Choroid plexus epithelial cell (primary cell): ENCODE results near the gene RBM6.

Experiments
- DNase-seq: peaks from one replicate; pipeline ENCODE4 v3.0.0-alpha.2; 2010; ENCODE audit warnings: low read depth
- H3K4me3 ChIP-seq: 2 replicates; pipeline ENCODE4 v1.5.1; 2011; ENCODE audit warnings: low read depth, mild to moderate bottlenecking, control low read depth, low read length, moderate library complexity
- TF ChIP-seq, protein P1 (sequence below): conservative IDR thresholded peaks from 2 replicates; pipeline ENCODE4 v1.5.1; 2011; ENCODE audit warnings: low read depth, mild to moderate bottlenecking, control low read depth, inconsistent platforms, low read length, moderate library complexity

RBM6 gene

DNA sequence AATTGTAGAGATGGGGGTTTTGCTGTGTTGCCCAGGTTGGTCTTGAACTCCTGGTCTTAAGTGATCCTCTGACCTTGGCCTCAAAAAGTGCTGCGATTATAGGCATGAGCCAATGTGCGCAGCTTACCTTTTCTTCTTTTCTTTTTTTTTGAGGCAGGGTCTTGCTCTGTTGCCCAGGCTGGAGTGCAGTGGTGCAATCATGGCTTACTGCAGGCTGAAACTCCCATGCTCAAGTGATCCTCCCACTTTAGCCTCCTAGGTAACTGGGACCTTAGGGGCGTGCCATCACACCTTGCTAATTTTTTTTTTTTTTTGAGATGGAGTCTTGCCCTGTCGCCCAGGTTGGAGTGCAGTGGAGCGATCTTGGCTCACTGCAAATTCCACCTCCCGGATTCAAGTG, 13.0 kb downstream of the RBM6 start:
- H3K4me3 ChIP-seq, result no peak overlapping the region
- no peak for DNase-seq
- TF ChIP-seq, protein P1, sequence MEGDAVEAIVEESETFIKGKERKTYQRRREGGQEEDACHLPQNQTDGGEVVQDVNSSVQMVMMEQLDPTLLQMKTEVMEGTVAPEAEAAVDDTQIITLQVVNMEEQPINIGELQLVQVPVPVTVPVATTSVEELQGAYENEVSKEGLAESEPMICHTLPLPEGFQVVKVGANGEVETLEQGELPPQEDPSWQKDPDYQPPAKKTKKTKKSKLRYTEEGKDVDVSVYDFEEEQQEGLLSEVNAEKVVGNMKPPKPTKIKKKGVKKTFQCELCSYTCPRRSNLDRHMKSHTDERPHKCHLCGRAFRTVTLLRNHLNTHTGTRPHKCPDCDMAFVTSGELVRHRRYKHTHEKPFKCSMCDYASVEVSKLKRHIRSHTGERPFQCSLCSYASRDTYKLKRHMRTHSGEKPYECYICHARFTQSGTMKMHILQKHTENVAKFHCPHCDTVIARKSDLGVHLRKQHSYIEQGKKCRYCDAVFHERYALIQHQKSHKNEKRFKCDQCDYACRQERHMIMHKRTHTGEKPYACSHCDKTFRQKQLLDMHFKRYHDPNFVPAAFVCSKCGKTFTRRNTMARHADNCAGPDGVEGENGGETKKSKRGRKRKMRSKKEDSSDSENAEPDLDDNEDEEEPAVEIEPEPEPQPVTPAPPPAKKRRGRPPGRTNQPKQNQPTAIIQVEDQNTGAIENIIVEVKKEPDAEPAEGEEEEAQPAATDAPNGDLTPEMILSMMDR, result no peak

DNA sequence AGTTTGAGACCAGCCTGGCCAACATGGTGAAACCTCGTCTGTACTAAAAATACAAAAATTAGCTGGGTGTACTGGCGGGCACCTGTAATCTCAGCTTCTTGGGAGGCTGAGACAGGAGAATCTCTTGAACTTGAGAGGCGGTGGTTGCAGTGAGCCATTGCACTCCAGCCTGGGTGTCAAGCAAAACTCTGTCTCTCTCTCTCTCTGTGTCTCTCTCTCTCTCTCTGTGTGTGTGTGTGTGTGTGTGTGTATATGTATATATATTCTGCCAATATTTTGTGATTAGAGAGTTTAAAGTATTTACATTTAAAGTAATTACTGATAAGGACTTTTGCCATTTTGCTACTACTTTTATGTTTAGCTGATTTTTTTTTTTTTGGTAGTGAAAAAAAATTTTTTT, 15.7 kb downstream of the RBM6 start:
- H3K4me3 ChIP-seq, result no peak overlapping the region
- no peak for DNase-seq
- TF ChIP-seq, protein P1, result no peak

DNA sequence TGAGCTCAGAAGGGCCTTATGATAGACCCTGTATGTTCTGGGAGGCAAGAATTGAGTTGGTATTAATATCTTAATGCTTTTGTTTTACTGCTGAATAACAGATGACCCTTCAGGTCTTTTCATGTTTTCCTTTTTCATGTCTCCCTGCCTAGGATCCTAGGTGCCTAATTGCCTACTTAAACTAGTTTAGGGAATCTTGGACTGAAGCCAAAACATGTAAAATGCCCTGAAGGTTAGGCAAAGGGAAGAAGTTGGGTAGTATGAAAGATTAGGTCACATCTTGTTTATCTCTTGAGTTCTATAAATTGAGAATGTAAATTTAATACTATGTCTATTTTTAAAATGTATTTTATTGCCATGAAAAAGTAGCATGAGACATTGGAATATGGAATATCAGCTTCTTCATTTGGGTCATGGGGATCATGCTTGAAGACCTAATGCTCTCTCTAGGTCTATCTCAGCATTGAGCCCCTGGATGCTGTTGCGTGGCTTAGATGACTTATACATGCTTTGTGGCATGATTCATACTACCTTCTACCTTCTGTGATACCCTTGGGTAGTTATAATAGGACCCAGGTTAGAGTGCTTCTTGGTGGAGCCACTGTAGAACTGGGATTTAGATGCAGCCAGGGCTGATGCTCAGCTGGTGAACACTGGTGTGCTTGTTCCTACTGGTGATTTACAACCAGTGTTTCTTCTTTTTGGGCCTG, 26.4 kb downstream of the RBM6 start:
- no peak for DNase-seq

DNA sequence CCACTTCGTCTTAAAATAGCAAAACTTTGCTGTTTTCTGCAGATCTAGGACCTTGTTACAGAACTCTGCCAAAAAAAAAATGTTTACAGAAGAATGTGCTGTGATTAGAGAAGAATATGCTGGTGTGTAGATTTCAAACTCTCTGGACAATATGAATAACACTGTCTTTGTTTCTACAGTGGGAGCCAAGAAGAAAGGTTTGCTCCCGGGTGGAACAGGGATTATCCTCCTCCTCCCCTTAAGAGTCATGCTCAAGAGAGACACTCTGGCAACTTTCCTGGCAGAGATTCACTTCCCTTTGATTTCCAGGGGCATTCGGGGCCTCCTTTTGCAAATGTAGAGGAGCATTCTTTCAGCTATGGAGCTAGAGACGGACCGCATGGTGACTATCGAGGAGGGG, 27.3 kb downstream of the RBM6 start:
- no peak overlapping the region for H3K4me3 ChIP-seq
- DNase-seq, result peak; percentile 32
- TF ChIP-seq, protein P1, result no peak

More for the DNA sequence above, 26.4 kb downstream of the RBM6 start:
- TF ChIP-seq, protein P1, result no peak
- no peak overlapping the region for H3K4me3 ChIP-seq

DNA sequence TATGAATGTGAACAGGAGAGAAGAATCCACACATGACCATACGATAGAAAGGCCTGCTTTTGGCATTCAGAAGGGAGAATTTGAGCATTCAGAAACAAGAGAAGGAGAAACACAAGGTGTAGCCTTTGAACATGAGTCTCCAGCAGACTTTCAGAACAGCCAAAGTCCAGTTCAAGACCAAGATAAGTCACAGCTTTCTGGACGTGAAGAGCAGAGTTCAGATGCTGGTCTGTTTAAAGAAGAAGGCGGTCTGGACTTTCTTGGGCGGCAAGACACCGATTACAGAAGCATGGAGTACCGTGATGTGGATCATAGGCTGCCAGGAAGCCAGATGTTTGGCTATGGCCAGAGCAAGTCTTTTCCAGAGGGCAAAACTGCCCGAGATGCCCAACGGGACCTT, 28.4 kb downstream of the RBM6 start:
- no peak for DNase-seq
- no peak overlapping the region for H3K4me3 ChIP-seq
- TF ChIP-seq, protein P1, result no peak

DNA sequence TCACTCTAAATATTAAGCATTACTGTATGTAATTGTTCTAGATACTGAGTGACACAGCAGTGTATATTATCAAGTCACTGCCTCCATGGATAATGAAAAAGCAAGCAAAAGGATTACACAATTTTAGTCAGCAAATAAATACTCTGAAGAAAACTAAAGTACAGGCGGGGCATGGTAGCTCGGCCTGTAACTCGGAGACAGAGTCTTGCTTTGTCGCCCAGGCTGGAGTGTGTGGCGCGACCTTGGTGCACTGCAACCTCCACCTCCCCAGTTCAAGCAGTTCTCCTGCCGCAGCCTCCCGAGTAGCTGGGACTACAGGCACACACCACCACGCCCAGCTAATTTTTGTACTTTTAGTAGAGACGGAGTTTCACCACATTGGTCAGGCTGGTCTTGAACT, 32.7 kb downstream of the RBM6 start:
- TF ChIP-seq, protein P1, result no peak
- no peak overlapping the region for H3K4me3 ChIP-seq
- no peak for DNase-seq

DNA sequence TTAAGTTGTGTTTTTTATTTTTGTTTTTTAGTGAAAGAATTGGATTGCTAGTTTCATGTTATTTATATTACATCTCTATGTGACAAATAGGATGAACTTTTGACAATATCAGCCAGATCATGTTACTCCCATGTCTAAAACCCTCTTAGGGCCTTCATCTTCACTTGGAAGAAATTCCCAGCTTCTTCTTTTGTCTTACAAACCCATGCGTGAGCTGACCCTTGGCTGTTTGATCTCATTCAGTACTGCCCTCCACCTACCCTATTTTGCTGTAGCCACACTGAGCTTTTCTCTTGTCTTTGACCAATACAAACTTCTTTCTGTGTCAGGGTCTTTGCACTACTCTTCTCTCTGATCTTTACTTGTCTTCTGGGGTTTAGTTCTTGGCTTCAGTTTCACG, 37.0 kb downstream of the RBM6 start:
- DNase-seq, result no peak
- TF ChIP-seq, protein P1, result no peak
- no peak overlapping the region for H3K4me3 ChIP-seq
